MM.1S (cell line): Measurements from ENCODE around the gene PTGIS.
"Not testable (repeated sequence)": the region's sequence is repeated elsewhere in the genome, so short reads cannot be mapped to it uniquely, and the experiment has no call there.

ENCODE experiments used
- DNase-seq: peaks from one replicate; pipeline ENCODE4 v3.0.0-alpha.2; 2015
- H2AFZ ChIP-seq: fragments of 300-600 bp; sonication (generic); 2 replicates; pipeline ENCODE4 v1.6.0; 2016; ENCODE audit warnings: antibody characterized with exemption, low read length
- H3F3A ChIP-seq: fragments of 300-600 bp; sonication (generic); 2 replicates; pipeline ENCODE4 v1.6.1; 2016; ENCODE audit warnings: mild to moderate bottlenecking, antibody characterized with exemption, low read length, moderate library complexity, mixed read lengths; ENCODE audit not compliant: insufficient read depth
- H3K27ac ChIP-seq: fragments of 300-600 bp; sonication (generic); 2 replicates; pipeline ENCODE4 v1.5.1; 2016; ENCODE audit warnings: mild to moderate bottlenecking, low read length
- H3K27me3 ChIP-seq: fragments of 300-600 bp; sonication (generic); replicated peaks from 2 replicates; pipeline ENCODE4 v1.6.0; 2016; ENCODE audit warnings: low read length; ENCODE audit not compliant: insufficient read depth
- H3K36me3 ChIP-seq: fragments of 300-600 bp; sonication (generic); replicated peaks from 2 replicates; pipeline ENCODE4 v1.6.1; 2016; ENCODE audit warnings: mild to moderate bottlenecking, low read length, mixed read lengths; ENCODE audit not compliant: insufficient read depth
- H3K4me1 ChIP-seq: fragments of 300-600 bp; sonication (generic); 2 replicates; pipeline ENCODE4 v1.6.1; 2016; ENCODE audit warnings: low read length, mixed read lengths
- H3K4me2 ChIP-seq: fragments of 300-600 bp; sonication (generic); 2 replicates; pipeline ENCODE4 v1.6.0; 2016; ENCODE audit warnings: low read depth, low read length
- H3K4me3 ChIP-seq: fragments of 300-600 bp; sonication (generic); 2 replicates; pipeline ENCODE4 v1.5.1; 2016; ENCODE audit warnings: low read length, mixed read lengths
- H3K79me2 ChIP-seq: fragments of 300-600 bp; sonication (generic); 2 replicates; pipeline ENCODE4 v1.6.1; 2016; ENCODE audit warnings: mixed run types, low read length, mixed read lengths
- H3K9ac ChIP-seq: fragments of 300-600 bp; sonication (generic); 2 replicates; pipeline ENCODE4 v1.6.1; 2016; ENCODE audit warnings: low read length, mixed read lengths
- H3K9me2 ChIP-seq: fragments of 300-600 bp; sonication (generic); replicated peaks from 2 replicates; pipeline ENCODE4 v1.6.1; 2016; ENCODE audit warnings: mild to moderate bottlenecking, low read length, mixed read lengths; ENCODE audit not compliant: insufficient read depth
- H3K9me3 ChIP-seq: fragments of 300-600 bp; sonication (generic); replicated peaks from 2 replicates; pipeline ENCODE4 v1.6.1; 2016; ENCODE audit warnings: mild to moderate bottlenecking, low read length, mixed read lengths; ENCODE audit not compliant: insufficient read depth
- H4K20me1 ChIP-seq: fragments of 300-600 bp; sonication (generic); 2 replicates; pipeline ENCODE4 v1.6.1; 2016; ENCODE audit warnings: mild to moderate bottlenecking, low read length, moderate library complexity, mixed read lengths; ENCODE audit not compliant: insufficient read depth
- EZH2 ChIP-seq: fragments of 300-600 bp; sonication (generic); optimal IDR thresholded peaks from 2 replicates; pipeline ENCODE3; 2017; ENCODE audit warnings: low read depth, mild to moderate bottlenecking, antibody characterized with exemption, low read length, mixed read lengths
- EZH2phosphoT487 ChIP-seq: fragments of 300-600 bp; sonication (generic); IDR thresholded peaks from 2 replicates; pipeline ENCODE4 v1.6.1; 2018; ENCODE audit warnings: antibody characterized with exemption, low read length
- TF ChIP-seq, protein P1 (sequence below): fragments of 300-600 bp; sonication (generic); IDR thresholded peaks from 2 replicates; pipeline ENCODE4 v1.5.1; 2016; ENCODE audit warnings: antibody characterized with exemption, low read length, mixed read lengths

PTGIS gene

GRCh38 chr20:49615401-49616153 lies 47.6 kb upstream of the PTGIS start:
- Histone ChIP-seq H3K9me2 (no peaks in the 10 kb centered on the region), H3K9ac (no peak overlapping the region), H3F3A (peaks cover 9% of the 10 kb centered on the region), H3K36me3 (no peaks in the 10 kb centered on the region), H3K27ac (no peak overlapping the region), H3K79me2 (no peaks in the 10 kb centered on the region), H3K4me1 (peaks cover 10% of the 10 kb centered on the region), H2AFZ (no peak overlapping the region), H3K4me3 (no peak overlapping the region), H3K4me2 (no peak overlapping the region), H3K9me3 (no peaks in the 10 kb centered on the region), H4K20me1 (no peaks in the 10 kb centered on the region), H3K27me3 (peaks cover 18% of the 10 kb centered on the region)
- no peak for DNase-seq
- no peak for TF ChIP-seq EZH2
- TF ChIP-seq, protein P1, sequence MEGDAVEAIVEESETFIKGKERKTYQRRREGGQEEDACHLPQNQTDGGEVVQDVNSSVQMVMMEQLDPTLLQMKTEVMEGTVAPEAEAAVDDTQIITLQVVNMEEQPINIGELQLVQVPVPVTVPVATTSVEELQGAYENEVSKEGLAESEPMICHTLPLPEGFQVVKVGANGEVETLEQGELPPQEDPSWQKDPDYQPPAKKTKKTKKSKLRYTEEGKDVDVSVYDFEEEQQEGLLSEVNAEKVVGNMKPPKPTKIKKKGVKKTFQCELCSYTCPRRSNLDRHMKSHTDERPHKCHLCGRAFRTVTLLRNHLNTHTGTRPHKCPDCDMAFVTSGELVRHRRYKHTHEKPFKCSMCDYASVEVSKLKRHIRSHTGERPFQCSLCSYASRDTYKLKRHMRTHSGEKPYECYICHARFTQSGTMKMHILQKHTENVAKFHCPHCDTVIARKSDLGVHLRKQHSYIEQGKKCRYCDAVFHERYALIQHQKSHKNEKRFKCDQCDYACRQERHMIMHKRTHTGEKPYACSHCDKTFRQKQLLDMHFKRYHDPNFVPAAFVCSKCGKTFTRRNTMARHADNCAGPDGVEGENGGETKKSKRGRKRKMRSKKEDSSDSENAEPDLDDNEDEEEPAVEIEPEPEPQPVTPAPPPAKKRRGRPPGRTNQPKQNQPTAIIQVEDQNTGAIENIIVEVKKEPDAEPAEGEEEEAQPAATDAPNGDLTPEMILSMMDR = no peak
- TF ChIP-seq EZH2phosphoT487 = no peak

GRCh38 chr20:49615051-49615400 lies 47.1 kb upstream of the PTGIS start:
- not testable (repeated sequence) for H3K4me2 ChIP-seq, H3K9ac ChIP-seq, H3K27ac ChIP-seq, H4K20me1 ChIP-seq, H3K36me3 ChIP-seq, H3K4me1 ChIP-seq, H3K4me3 ChIP-seq, H3K9me3 ChIP-seq, H3F3A ChIP-seq, H3K79me2 ChIP-seq, H2AFZ ChIP-seq, H3K9me2 ChIP-seq, DNase-seq
- H3K27me3 ChIP-seq = peaks cover 18% of the 10 kb centered on the region

DNA sequence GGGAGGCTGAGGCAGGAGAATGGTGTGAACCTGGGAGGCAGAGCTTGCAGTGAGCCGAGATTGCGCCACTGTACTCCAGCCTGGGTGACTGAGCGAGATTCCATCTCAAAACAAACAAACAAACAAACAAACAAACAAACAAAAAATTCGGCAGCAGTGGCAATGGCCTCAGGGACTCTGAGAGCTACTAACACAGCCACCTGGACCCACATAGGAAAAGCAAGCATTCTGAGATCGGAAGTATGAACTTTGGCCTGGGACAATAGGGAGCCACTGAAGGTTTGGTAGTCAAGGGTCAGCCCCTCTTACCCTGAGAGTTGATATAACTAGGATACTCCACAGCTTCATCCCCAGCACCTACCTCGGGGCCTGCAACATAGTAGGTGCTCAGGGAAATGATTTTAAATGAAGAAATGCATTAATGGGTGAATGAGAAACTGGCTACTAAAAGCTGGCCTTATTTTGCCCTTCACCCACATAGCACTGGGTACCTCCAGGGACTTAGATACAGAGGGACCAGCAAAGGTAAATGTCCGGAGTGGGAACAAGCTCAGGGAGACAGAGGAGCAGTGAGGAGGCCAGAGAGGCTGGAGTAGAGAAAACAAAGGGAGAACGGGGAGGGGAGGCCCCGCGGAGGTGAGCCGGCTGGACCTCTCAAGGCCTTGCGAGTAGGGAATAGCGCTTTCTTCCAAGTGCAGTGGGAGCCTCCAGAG lies 46.6 kb upstream of the PTGIS start:
- Histone ChIP-seq H3K9me2 (no peaks in the 10 kb centered on the region), H2AFZ (no peak overlapping the region), H4K20me1 (no peaks in the 10 kb centered on the region), H3K36me3 (no peaks in the 10 kb centered on the region), H3K9ac (no peak overlapping the region), H3K27ac (no peak overlapping the region), H3F3A (no peaks in the 10 kb centered on the region), H3K4me1 (peaks cover 1% of the 10 kb centered on the region), H3K4me3 (no peak overlapping the region), H3K79me2 (no peaks in the 10 kb centered on the region), H3K27me3 (peaks cover 18% of the 10 kb centered on the region), H3K9me3 (no peaks in the 10 kb centered on the region), H3K4me2 (no peak overlapping the region)
- no peak for TF ChIP-seq EZH2phosphoT487
- no peak for TF ChIP-seq EZH2
- TF ChIP-seq, protein P1 = no peak
- DNase-seq = no peak
